MG63 (cell line): ENCODE measurements around the gene EHD2. TPM values are rescaled to one million over a fixed set of nuclear protein-coding genes. Genes with fewer than 3 reads are reported as not detected.
"Not testable (repeated sequence)": the region's sequence is repeated elsewhere in the genome, so short reads cannot be mapped to it uniquely, and the experiment has no call there.

Source experiments
- DNase-seq: peaks from one replicate; pipeline ENCODE4 v3.0.0-alpha.2; 2020
- H3K27me3 ChIP-seq: fragments of 250-450 bp; sonication (Bioruptor Pico); 2 replicates; pipeline ENCODE4 v1.5.1; 2020; ENCODE audit warnings: mild to moderate bottlenecking, moderate library complexity
- H3K36me3 ChIP-seq: fragments of 250-450 bp; sonication (Bioruptor Pico); 2 replicates; pipeline ENCODE4 v1.5.1; 2020; ENCODE audit warnings: mild to moderate bottlenecking, moderate library complexity
- H3K4me3 ChIP-seq: fragments of 250-450 bp; sonication (Bioruptor Pico); 2 replicates; pipeline ENCODE4 v1.5.1; 2020; ENCODE audit warnings: mild to moderate bottlenecking, moderate library complexity
- H3K9me3 ChIP-seq: fragments of 250-450 bp; sonication (Bioruptor Pico); 2 replicates; pipeline ENCODE4 v1.5.1; 2020; ENCODE audit warnings: mild to moderate bottlenecking, moderate library complexity
- total RNA-seq: library from RNA; depleted of rRNA; stranded (reverse); fragments of >200 nt; shearing (Covaris generic); gene quantifications from 2 replicates; pipeline ENCODE4 v1.2.3, GENCODE V29; 2014; ENCODE audit warnings: low replicate concordance

EHD2 gene
- total RNA-seq, 1 experiment from 2014 or later, result 25.4 TPM

GRCh38 chr19:47725759-47726401, 12.7 kb downstream of the EHD2 start:
- H3K9me3 ChIP-seq, result no peaks in the 10 kb centered on the region
- no peak for DNase-seq
- H3K27me3 ChIP-seq, result no peaks in the 10 kb centered on the region
- H3K4me3 ChIP-seq, result no peak overlapping the region
- peaks cover 77% of the 10 kb centered on the region for H3K36me3 ChIP-seq

GRCh38 chr19:47726467-47726866, 13.2 kb downstream of the EHD2 start:
- Histone ChIP-seq H3K4me3 (no peak overlapping the region), H3K36me3 (peaks cover 77% of the 10 kb centered on the region), H3K27me3 (no peaks in the 10 kb centered on the region), H3K9me3 (no peaks in the 10 kb centered on the region)
- peak; percentile 38 for DNase-seq

GRCh38 chr19:47728295-47728694, 15.1 kb downstream of the EHD2 start:
- H3K9me3 ChIP-seq, H3K27me3 ChIP-seq, DNase-seq, H3K4me3 ChIP-seq: not testable (repeated sequence)
- H3K36me3 ChIP-seq, result peaks cover 78% of the 10 kb centered on the region

GRCh38 chr19:47729468-47729798, 16.2 kb downstream of the EHD2 start:
- Histone ChIP-seq H3K36me3 (peaks cover 83% of the 10 kb centered on the region), H3K9me3 (no peaks in the 10 kb centered on the region), H3K4me3 (no peak overlapping the region), H3K27me3 (no peaks in the 10 kb centered on the region)
- DNase-seq, result peak; percentile 81

GRCh38 chr19:47729799-47730520, 16.7 kb downstream of the EHD2 start:
- Histone ChIP-seq H3K36me3 (peaks cover 86% of the 10 kb centered on the region), H3K9me3 (no peaks in the 10 kb centered on the region), H3K4me3 (no peak overlapping the region), H3K27me3 (no peaks in the 10 kb centered on the region)
- DNase-seq, result peak; percentile 32

- Histone ChIP-seq H3K4me3 (no peak overlapping the region), H3K36me3 (peaks cover 89% of the 10 kb centered on the region), H3K9me3 (no peaks in the 10 kb centered on the region), H3K27me3 (no peaks in the 10 kb centered on the region)
- no peak for DNase-seq
Measured at GRCh38 chr19:47730521-47730889, 17.3 kb downstream of the EHD2 start.

GRCh38 chr19:47730910-47731309, 17.7 kb downstream of the EHD2 start:
- H3K4me3 ChIP-seq, result no peak overlapping the region
- peaks cover 89% of the 10 kb centered on the region for H3K36me3 ChIP-seq
- H3K9me3 ChIP-seq, result no peaks in the 10 kb centered on the region
- DNase-seq, result no peak
- H3K27me3 ChIP-seq, result no peaks in the 10 kb centered on the region

GRCh38 chr19:47735131-47735530, 21.9 kb downstream of the EHD2 start:
- Histone ChIP-seq H3K4me3 (no peak overlapping the region), H3K36me3 (peaks cover 78% of the 10 kb centered on the region)
- no peak for DNase-seq

GRCh38 chr19:47740866-47741519, 27.8 kb downstream of the EHD2 start:
- H3K4me3 ChIP-seq, result no peak overlapping the region
- H3K36me3 ChIP-seq, result peaks cover 52% of the 10 kb centered on the region
- DNase-seq, result no peak
- no peaks in the 10 kb centered on the region for H3K27me3 ChIP-seq
- H3K9me3 ChIP-seq, result no peaks in the 10 kb centered on the region

More at GRCh38 chr19:47735131-47735530, 21.9 kb downstream of the EHD2 start:
- Histone ChIP-seq H3K9me3 (no peaks in the 10 kb centered on the region), H3K27me3 (no peaks in the 10 kb centered on the region)

GRCh38 chr19:47741544-47742140, 28.4 kb downstream of the EHD2 start:
- Histone ChIP-seq H3K36me3 (peaks cover 50% of the 10 kb centered on the region), H3K27me3 (no peaks in the 10 kb centered on the region), H3K9me3 (no peaks in the 10 kb centered on the region), H3K4me3 (no peak overlapping the region)
- DNase-seq, result peak; percentile 26

- no peaks in the 10 kb centered on the region for H3K9me3 ChIP-seq
- no peak for DNase-seq
- peaks cover 55% of the 10 kb centered on the region for H3K36me3 ChIP-seq
- H3K4me3 ChIP-seq, result peak overlapping the region; percentile 40; the same call in 1 of the 2 replicates
- no peaks in the 10 kb centered on the region for H3K27me3 ChIP-seq
Measured at GRCh38 chr19:47742634-47743033, 29.4 kb downstream of the EHD2 start.

GRCh38 chr19:47745010-47745901, 32.0 kb downstream of the EHD2 start, which contains the start of gene NOP53:
Gene NOP53, plus strand, starts transcription at chr19:47745546. Its CDS starts 14 bp downstream, at chr19:47745560.
- Histone ChIP-seq H3K4me3 (peak within 1 kb of the TSS; percentile 98), H3K9me3 (no peaks in the 10 kb centered on the region), H3K27me3 (no peaks in the 10 kb centered on the region), H3K36me3 (peaks cover 63% of the 10 kb centered on the region)
- DNase-seq, result peak; percentile 92

- H3K27me3 ChIP-seq, H3K9me3 ChIP-seq, DNase-seq: not testable (repeated sequence)
- peak overlapping the region; percentile 98 for H3K4me3 ChIP-seq
- H3K36me3 ChIP-seq, result peaks cover 66% of the 10 kb centered on the region
Measured at GRCh38 chr19:47746129-47746528, 32.9 kb downstream of the EHD2 start.

GRCh38 chr19:47749326-47749725, 36.1 kb downstream of the EHD2 start:
- Histone ChIP-seq H3K27me3 (no peaks in the 10 kb centered on the region), H3K4me3 (no peak overlapping the region), H3K36me3 (peaks cover 77% of the 10 kb centered on the region), H3K9me3 (no peaks in the 10 kb centered on the region)
- no peak for DNase-seq

GRCh38 chr19:47750752-47751151, 37.5 kb downstream of the EHD2 start:
- H3K9me3 ChIP-seq, result no peaks in the 10 kb centered on the region
- DNase-seq, result no peak
- no peaks in the 10 kb centered on the region for H3K27me3 ChIP-seq
- H3K4me3 ChIP-seq, result no peak overlapping the region
- peaks cover 86% of the 10 kb centered on the region for H3K36me3 ChIP-seq

- Histone ChIP-seq H3K9me3 (no peaks in the 10 kb centered on the region), H3K36me3 (peaks cover 92% of the 10 kb centered on the region), H3K4me3 (no peak overlapping the region), H3K27me3 (no peaks in the 10 kb centered on the region)
- DNase-seq, result no peak
Measured at GRCh38 chr19:47752440-47753211, 39.4 kb downstream of the EHD2 start.
